HG02885 (cell line): ENCODE results near the gene QPRT.
"Not testable (repeated sequence)": the region's sequence is repeated elsewhere in the genome, so short reads cannot be mapped to it uniquely, and the experiment has no call there.

ENCODE experiments used
- ATAC-seq: cut with Tn5 transposase; IDR thresholded peaks from one replicate; pipeline ENCODE4 v1.9.1; 2021; ENCODE audit warnings: mild to moderate bottlenecking; ENCODE audit not compliant: unreplicated experiment, poor library complexity

Gene QPRT

GRCh38 chr16:29712809-29713208 is 33.8 kb downstream of the QPRT start:
- no peak for ATAC-seq

GRCh38 chr16:29714396-29714795 is 35.4 kb downstream of the QPRT start:
- ATAC-seq: no peak

- ATAC-seq: no peak
Observed at GRCh38 chr16:29714972-29715371, 36.0 kb downstream of the QPRT start.

- ATAC-seq: no peak
Observed at GRCh38 chr16:29717113-29717512, 38.1 kb downstream of the QPRT start.

GRCh38 chr16:29719063-29719462 is 40.1 kb downstream of the QPRT start:
- ATAC-seq: no peak

- ATAC-seq: no peak
Observed at GRCh38 chr16:29720703-29721102, 41.7 kb downstream of the QPRT start.

- ATAC-seq: not testable (repeated sequence)
Observed at GRCh38 chr16:29721167-29721879, 42.3 kb downstream of the QPRT start.

GRCh38 chr16:29726845-29727377 is 47.9 kb downstream of the QPRT start:
- ATAC-seq: no peak

- no peak for ATAC-seq
Observed at GRCh38 chr16:29727452-29727851, 48.5 kb downstream of the QPRT start.

GRCh38 chr16:29729116-29729521 is 50.1 kb downstream of the QPRT start:
- ATAC-seq: no peak

- no peak for ATAC-seq
Observed at GRCh38 chr16:29730649-29731048, 51.7 kb downstream of the QPRT start.

- not testable (repeated sequence) for ATAC-seq
Observed at GRCh38 chr16:29731768-29732601, 53.0 kb downstream of the QPRT start.

- no peak for ATAC-seq
Observed at GRCh38 chr16:29734786-29735185, 55.8 kb downstream of the QPRT start.

- no peak for ATAC-seq
Observed at GRCh38 chr16:29736112-29736511, 57.1 kb downstream of the QPRT start.

- ATAC-seq: no peak
Observed at GRCh38 chr16:29736764-29737163, 57.8 kb downstream of the QPRT start.

GRCh38 chr16:29737713-29738112 is 58.7 kb downstream of the QPRT start:
- no peak for ATAC-seq

GRCh38 chr16:29738514-29738913 is 59.5 kb downstream of the QPRT start:
- ATAC-seq: no peak

- not testable (repeated sequence) for ATAC-seq
Observed at GRCh38 chr16:29739927-29740629, 61.1 kb downstream of the QPRT start.

- not testable (repeated sequence) for ATAC-seq
Observed at GRCh38 chr16:29740630-29741015, 61.6 kb downstream of the QPRT start.

- no peak for ATAC-seq
Observed at GRCh38 chr16:29742683-29743275, 63.8 kb downstream of the QPRT start.
